Measurements from ENCODE around the gene CYP2F1.

The CYP2F1 gene

DNA sequence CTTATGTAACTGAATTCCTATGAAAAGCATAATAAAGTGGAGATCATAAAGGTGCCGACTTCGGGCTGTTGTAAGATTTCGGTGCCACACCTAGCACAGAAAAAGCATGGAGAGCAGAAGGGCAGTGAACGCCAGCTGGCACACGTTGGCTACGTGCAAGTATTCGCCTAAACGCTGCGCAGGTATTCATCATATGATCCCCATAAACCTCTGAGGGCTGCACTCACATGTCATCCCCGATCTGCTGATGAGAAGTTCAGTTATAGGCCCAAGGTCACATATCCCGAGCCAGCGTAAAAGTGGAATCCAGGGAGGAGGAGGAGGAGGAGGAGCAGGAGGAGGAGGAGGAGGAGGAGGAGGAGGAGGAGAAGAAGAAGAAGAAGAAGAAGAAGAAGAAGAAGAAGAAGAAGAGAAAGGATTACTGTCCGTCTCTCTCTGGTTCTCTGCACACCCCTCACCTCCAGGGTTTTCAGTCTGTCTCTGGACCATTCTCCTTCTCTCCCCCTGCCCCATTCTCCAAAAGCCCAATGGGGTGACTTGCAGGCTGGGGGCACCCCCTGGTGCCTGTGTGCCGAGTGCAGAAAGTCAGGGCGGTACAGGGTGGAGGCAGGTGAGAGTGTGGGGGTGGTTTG, 60.2 kb downstream of the CYP2F1 start:
- TF ChIP-seq, protein P1, sequence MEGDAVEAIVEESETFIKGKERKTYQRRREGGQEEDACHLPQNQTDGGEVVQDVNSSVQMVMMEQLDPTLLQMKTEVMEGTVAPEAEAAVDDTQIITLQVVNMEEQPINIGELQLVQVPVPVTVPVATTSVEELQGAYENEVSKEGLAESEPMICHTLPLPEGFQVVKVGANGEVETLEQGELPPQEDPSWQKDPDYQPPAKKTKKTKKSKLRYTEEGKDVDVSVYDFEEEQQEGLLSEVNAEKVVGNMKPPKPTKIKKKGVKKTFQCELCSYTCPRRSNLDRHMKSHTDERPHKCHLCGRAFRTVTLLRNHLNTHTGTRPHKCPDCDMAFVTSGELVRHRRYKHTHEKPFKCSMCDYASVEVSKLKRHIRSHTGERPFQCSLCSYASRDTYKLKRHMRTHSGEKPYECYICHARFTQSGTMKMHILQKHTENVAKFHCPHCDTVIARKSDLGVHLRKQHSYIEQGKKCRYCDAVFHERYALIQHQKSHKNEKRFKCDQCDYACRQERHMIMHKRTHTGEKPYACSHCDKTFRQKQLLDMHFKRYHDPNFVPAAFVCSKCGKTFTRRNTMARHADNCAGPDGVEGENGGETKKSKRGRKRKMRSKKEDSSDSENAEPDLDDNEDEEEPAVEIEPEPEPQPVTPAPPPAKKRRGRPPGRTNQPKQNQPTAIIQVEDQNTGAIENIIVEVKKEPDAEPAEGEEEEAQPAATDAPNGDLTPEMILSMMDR (IDR thresholded peaks at IDR 0.05; ENCODE audit: insufficient read depth, missing control alignments) = no peak
- DNase-seq (ENCODE audit: insufficient read length, low spot score) = no peak
- FAIRE-seq = no peak

DNA sequence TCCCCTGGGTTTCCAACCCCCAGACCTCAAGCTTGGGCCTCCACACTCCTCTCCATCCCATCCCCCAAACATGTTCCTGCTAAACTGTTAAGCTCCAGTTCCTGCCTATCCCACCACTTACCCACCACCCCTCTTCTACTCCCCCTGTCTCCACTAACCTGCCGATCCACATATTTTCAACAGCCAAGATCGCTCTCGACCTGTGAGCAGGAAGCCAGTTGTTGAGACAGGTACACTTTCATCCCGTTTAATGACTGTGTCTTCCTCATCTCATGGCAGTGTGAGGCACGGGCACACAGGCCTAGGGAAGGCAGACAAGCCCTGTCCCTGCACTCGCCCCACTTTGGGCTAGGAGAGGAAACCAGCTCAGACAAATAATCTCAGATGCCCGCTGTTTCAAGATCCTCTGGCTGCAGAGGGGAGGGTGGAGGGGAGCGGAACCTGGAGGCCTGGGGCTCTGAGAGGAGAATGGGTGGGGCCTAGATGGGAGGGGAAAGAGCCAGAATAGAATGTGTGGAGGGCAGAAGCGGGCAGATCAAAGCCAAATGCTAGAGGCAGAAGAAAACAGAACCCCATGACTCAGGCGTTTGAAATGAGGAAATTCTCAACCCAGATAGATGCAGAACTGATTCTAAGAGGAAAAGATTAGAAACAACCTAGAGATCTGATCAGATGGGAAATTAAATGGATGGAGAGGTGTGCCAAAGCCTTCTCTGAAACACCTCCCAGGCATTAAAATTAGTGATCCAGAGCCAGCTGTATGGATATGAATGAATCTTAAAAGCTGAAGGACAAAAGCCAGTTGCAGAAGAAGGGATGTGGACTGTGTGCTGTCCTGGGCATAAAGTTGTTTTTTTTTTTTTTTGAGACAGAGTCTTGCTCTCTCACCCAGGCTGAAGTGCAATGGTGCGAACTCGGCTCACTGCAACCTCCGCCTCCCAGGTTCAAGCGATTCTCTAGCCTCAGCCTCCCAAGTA, 61.9 kb downstream of the CYP2F1 start:
- TF ChIP-seq, protein P1 (IDR thresholded peaks at IDR 0.05; ENCODE audit: insufficient read depth, missing control alignments) = no peak
- DNase-seq (ENCODE audit: insufficient read length, low spot score) (no peak), FAIRE-seq (no peak)
